ENCODE data around the gene CROCC2. TPM values are rescaled to one million over a fixed set of nuclear protein-coding genes. Genes with fewer than 3 reads are reported as not detected.

The CROCC2 gene
- total RNA-seq, 1 donor from 2014 or later: 0.30 TPM

DNA sequence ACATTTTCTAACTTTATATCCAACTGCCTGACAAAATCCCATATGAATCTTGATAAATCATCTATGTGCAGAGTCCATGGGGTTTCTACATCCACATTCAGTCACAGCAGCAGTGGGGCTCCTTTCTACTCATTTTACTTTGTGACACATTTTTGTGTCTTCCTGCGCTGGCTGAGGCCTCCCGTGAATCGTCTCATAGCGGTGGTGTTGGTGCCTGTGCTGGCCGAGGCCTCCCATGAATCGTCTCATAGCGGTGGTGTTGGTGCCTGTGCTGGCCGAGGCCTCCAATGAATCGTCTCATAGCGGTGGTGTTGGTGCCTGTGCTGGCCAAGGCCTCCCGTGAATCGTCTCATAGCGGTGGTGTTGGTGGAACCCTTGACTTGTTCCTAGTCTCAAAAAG, 109.3 kb downstream of the CROCC2 start:
- no peak for DNase-seq

DNA sequence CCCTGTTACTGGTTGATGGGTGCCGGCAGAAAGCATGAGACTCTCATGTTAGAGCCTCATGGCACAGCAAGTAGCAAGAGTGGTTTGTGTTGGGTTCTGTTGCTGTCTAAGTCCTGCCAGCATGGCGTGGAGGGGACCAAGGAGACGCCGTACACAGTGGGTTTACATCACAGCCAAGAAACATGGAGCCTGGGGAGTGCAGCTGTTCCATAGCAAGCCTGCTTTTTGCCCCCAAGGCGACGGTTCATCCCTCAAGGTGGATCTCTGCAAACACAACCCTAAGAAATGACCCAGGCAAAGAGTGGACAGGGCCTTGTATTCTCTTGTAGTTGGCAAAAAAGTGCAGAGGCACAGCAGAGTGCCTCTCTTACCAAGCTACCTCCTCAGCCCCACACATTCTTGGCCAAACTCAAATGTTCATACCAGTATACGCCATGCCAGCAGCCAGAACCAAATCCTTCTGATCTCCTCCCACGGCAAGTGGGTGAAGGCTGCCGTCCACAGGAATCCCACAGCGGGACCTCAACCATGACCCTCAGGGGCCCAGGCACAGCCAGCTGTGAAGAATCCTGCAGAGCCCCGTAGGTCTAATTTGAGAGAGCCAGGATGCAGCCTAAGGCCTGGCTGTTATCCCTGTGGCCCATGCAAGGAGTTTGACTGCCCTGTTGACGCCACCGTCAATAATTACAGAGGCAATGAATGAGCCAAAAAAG, 111.2 kb downstream of the CROCC2 start:
- DNase-seq: no peak

DNA sequence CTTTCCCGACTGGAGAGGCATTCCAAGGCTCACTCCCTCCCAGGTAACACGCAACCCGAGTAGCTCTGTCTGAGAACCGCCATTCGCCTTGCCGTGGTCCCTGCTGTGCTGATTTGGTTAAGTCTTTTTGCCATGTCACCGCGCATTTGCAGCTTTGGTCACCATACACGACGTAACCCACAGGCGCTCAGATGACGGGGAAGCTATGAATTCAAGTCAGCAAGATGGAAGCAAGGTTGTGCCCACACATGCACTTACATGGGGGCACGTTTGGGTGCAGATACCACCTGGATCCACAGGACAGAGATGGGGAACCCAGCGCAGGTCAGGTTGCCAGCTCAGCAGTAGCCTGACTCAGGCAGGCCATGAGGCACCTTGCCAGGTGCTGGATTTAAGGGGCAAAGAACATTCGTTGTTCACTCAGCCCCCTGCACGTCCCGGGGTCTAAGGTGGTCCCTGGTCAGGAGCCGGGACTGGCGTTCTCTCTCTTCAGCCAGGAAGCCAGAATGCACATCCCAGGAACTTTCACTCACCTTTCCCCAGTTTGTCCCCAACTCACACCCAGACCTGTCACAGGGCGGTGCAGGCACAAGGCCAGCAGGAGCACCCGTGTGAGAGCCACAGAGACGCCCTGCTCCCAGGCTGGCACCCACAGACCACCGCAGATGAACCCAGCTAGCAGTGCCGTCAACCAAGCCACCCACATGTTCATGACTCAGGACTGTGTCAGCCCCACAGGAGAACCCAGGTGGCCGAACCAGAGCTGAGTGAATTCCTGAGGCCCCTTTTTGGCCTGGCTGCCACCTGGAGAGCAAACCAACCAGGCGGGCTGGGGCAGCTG, 112.1 kb downstream of the CROCC2 start:
- no peak for DNase-seq

DNA sequence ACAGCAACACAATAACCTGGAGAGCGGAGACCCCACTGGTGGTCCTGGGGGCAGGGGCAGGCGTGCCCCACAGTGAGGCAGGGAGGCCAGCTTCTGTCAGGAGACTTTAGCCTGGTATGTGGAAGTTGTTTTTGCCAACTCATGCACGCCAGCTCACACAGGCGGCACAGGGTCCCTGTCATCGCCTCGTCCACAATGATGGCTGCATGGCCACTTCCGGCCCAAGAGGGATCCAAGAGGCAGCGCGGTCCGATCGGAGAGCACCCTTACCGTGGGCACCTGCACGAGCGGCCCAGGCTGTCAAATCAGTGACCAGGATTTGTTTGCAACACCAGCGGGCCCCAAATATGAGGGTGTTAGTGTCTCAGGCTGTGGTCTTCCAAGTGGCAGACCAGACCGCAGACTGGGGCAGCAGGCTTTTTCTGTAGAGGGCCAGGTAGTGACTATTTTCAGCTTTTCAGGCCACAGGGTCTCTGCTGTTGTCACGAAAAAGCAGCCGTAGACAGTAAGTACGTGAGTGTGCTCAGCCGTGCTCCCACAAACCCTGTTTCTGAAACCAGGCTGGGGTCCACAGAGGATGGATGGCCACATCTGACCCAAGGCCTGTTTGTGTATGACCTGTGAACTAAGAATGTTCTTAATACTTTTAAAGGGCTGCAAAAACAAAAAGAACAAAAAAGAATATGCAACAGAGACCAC, 113.5 kb downstream of the CROCC2 start:
- no peak for DNase-seq

DNA sequence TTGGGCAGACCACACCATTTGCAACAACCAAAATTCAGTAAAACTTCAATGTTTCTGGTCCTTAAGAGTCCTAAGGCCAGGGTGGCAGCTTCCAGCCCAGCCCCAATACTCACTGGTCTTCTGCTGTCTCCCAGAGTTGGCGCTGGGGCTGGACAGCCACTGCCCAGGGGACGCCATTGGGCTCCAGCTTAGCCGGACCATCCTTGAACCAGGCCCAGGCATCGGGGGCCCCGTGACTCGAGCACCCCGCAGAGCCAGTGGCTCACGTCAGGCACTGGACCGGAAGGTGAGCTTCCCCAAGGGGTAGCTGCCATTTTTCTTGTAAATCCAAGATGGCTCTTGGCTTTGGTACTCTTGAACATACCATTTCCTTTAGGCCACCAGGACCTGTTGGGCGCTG, 114.1 kb downstream of the CROCC2 start:
- DNase-seq: no peak

DNA sequence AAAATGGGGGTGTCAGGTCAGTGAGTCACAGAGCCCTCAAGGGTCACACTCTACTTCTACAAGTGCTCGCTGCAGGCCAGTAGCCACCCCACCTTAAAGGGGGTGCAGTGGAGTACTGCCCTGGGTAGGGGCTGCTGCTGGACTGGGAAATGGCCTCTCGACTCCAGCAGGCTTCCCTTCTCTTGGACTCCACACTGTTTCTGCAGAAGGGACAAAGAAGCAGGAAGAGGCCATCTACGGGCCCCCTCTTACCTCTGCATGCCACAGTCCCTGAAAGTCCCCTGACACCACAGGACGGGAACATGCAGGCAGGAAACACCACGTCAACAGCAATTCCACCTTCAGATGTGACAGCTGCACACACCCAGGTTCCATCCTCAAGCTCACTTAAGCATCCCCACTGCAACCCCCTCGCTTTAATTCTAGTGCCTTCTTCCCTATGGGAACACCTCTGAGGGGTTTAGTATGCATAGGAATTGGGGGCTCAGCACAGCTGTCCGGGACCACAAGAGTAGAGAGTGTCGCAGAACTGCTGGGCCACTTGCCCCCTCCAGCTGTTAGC, 114.6 kb downstream of the CROCC2 start:
- no peak for DNase-seq

DNA sequence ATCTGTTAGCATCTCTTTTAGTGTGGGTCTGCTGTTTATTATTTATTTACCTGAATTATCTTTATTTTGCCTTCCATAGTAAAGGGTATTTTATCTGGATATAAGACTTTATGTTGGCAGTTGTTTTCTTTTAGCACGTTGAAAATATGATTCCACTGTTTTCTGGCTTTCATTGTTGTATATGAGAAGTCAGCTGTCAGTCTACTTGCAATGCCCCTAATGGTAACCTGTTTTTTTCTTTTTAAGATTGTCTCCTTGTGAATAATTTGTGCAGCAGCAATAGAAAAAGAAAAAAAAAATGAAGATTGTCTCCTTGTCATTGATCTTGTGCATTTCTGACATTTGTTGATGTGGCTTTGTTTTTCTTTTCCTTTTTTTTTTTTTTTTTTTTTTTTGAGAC, 119.5 kb downstream of the CROCC2 start:
- no peak for DNase-seq

DNA sequence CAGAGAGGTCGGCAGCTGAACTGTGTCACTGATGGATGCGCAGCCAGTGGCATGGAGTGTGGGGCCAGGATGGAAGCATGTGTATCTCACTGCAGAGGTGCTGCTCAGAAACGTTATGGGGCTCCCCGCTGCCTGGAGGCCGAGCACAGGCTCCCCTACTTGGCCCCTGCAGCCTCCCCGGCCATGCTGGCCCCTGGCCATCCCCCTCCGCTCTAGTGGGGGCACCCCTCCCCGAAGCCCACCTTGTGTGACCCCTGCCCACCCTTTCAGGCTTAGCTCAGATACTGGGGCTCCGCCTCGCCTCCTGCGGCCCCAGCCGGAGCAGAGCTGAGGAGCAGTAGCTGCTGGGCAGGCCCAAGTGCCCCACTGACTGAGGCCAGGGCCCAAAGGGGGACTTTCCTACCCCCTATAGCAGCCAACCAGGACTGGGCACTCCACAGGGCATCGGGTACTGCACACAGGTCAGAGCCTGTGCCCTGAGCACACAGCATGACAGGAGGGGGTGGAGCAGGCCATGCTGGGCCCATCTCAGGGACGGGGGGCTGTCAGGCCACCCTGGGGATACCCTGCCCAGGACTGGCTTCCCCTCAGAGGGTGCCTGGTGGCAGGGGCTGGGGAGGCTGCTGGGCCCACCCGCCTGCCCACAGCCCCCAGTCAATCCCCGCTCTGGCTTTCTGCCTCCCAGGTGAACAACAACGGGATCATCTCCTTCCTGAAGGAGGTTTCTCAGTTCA, 123.6 kb downstream of the CROCC2 start:
- DNase-seq: no peak

DNA sequence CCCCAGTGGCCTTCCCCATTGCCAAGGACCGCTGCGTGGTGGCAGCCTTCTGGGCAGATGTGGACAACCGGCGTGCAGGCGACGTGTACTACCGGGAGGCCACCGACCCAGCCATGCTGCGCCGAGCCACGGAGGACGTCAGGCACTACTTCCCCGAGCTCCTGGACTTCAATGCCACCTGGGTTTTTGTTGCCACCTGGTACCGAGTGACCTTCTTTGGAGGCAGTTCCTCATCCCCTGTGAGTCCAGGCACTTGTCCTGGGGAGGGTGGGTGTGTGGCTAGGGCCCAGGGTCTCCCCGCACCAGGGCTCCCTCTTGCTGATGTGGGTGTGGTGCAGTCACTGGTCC, 124.2 kb downstream of the CROCC2 start:
- DNase-seq: no peak

DNA sequence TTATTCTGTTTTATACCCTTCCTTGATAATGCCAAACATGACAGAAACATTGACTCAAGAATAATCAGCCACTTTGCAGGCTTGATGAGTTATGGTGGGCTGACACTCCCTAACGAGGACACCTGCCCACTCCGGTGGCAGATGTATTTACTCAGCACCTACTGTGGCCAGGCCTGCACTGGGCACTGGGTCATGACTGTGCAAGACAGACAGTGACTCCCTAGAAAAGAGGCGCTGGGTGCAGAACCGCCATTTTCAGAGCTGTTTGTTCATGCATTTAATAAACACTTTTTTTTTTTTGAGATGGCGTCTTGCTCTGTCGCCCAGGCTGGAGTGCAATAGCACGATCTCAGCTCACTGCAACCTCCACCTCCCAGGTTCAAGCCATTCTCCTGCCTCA, 124.7 kb downstream of the CROCC2 start:
- DNase-seq: no peak

DNA sequence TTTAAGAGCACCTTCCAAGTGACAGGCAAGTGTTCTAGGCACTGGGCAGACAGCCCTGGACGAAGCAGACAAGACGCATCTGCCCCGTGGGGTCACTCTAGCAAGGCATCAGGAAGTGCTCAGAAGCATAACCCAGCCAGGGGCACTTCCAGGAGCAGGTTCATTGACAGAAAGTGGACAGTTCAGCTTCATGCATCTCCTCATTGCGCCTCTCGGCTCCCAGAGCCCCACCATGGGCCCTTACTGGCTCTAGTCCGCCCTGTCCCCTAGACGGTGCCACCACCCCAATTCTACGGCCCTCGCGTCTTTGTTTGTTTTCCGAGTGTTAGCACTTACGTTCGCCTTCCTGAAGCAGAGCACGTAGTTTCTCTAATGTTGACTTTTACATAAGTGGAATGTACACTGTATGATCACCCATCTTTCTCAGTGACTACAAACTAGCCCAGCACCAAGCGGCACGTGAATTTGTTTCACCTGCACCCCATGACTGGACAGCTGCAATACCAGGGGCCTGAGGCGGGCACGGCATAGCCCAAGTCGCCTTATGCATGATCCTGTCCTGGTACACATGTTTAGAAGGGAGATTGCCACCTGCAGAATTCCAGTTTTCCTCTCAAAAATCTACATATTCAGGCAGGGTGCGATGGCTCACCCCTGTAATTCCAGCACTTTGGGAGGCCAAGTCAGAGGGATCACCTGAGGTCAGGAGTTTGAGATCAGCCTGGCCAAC, 125.5 kb downstream of the CROCC2 start:
- no peak for DNase-seq

DNA sequence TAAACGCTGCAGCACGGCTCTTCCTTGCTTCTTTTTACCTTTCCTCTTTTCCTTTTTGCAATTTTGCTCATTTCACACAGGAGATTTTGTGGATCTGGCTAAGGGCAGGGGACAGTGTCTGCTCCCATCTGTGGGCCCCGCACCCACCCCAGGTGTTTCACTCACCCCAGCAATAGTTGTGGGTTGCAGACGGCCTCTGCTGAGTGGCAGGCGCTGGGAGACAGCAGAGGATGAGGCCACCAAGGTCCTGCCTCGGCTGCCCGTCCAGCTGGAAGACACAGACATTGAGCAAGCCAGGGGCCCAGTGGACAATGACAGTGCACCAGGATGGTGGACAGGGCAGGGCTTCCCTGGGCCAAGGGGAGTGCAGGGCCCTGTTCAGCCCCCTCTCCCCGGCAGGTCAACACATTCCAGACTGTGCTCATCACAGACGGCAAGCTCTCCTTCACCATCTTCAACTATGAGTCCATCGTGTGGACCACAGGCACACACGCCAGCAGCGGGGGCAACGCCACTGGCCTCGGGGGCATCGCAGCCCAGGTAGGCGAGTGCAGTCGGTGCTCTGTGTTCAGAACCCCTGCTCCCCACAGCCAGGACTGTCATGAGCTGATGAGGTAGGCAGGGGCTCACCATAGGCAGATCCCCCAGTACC, 127.3 kb downstream of the CROCC2 start:
- no peak for DNase-seq

DNA sequence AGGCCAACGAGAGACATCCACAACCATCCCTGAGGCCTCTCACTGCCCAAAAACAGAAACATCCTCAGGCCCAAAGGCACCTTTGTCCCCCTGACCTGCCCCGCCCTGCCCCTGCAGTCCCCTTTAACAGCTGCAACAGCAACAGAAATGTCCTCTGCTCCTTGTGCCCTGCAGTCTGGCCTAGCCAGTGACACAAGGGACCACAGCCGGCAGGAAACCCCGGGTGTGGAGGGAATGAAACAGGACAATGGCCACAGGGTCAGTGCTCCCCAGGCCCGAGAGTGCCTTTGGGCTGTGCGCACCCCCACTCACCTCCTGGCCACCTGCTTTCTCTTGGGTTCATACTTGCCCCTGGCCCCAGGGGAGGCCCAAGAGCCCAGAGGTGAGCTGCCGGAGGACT, 127.9 kb downstream of the CROCC2 start:
- no peak for DNase-seq

DNA sequence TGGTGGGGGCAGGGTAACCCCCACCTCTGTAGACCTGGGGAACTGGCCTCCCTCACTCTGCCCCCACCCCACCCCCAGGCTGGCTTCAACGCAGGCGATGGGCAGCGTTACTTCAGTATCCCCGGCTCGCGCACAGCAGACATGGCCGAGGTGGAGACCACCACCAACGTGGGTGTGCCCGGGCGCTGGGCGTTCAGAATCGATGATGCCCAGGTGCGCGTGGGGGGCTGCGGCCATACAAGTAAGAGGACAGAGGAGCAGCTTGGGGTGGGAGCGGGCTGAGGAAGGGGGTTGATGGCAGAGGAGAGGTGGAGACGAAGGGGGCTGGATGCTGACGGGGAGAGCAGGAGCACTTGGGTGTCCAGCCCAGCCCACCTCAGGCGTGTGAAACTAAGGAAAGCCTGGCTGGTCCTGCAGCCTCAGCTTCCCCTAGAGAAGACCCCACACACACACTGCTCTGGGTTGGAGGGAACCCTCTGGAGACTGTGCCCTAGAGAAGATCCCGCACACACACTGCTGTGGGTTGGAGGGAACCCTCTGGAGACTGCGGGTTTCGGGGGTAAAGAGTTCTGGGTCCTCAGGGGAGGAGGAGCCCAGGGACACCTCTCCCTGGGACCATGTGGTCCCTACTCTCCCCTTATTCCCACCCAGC, 128.5 kb downstream of the CROCC2 start:
- no peak for DNase-seq

DNA sequence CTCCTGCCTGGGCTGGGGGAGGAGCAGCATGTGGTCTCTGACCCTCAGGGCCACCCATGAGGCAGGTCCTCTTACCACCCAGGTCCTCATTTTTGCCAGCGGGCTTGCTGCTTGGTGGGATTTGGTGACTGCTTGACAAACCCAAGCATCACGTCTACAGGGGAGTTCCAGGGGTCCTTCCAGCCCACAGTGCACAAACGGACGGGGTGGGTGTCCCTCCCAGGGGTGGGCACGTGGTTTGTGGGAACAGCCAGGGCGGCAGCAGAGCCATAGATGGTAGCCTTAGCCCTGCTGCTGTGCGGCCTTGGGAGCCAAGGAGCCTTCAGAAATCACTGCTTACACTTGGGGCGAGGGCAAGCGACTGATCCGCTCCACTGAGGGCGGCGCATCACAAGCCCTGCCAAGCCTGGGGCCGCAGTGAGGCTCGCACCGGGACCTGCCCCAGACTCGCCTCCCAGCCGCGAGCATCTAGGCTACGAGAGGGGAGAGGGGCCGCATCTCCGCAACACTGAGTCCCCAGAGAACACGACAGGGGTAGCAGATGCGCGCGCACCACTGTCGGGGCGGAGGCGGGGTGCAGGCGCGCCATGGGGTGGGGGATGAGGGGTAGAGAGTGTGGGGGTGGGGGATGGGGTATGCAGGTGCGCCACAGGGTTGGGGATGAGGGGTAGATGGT, 129.1 kb downstream of the CROCC2 start:
- no peak for DNase-seq

DNA sequence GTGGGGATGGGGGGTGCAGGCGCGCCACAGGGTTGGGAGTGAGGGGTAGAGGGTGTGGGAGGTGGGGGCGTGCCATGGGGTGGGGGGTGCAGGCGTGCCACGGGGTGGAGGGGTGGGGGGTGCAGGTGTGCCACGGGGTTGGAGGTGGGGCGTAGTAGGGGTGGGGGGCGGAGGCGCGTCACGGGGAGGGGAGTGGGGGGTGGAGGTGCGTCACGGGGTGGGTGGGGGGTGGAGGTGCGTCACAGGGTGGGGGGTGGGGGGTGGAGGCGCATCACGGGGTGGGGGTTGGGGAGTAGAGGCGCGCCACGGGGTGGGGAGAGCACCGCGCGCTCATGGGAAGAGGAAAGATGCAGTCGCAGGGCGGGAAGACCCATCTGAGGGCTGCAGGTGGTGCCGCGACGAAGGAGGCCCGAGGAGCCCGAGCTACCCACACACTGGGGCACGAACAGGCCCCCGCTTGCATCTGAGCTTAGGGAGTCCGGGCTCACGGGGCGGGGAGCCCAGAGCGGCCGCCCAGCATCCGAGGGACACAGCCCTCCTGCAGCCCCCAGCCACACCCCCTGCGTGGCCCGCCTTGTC, 129.8 kb downstream of the CROCC2 start:
- DNase-seq: no peak

DNA sequence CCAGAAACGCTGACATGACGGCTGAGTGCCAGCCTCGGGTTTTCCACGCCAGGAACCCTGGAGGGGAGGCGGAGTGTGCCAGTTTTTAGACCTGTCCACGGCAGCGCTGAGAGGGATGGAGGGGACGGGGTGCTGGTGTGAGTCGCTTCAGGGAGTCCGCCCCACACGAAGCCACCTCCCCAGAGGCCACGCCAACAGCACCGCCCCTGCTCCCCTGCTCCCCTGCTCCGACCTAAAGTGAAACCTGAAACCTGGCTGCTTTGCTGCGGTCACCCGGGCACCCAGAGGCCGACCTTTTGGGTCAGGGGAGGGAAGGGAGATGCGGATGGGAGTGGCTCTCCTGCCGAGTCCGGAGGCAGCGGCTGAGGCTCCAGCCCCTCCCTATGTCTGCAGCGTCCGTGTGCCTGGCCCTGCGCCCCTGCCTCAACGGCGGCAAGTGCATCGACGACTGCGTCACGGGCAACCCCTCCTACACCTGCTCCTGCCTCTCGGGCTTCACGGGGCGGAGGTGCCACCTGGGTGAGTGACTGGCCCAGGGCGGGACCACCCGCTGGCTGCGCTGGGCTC, 130.3 kb downstream of the CROCC2 start:
- DNase-seq: no peak

DNA sequence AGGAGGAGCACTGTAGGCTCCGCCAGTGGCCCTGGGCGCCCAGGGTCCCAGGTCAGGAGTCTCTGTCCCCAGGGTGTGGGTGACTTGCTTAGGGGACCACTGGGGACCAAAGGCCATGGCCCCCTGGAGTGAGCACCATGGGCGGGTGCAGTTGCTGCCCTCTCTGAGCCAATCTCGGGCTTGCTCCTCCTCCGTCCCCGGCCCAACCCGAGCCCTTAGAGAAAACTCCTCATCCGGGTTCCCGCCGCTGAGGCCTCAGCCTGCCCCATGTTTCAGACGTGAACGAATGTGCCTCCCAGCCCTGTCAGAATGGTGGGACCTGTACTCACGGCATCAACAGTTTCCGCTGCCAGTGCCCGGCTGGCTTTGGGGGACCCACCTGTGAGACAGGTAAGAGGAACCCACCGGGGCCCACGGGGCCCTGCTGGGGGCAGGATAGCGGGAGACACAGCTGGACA, 130.9 kb downstream of the CROCC2 start:
- no peak for DNase-seq

DNA sequence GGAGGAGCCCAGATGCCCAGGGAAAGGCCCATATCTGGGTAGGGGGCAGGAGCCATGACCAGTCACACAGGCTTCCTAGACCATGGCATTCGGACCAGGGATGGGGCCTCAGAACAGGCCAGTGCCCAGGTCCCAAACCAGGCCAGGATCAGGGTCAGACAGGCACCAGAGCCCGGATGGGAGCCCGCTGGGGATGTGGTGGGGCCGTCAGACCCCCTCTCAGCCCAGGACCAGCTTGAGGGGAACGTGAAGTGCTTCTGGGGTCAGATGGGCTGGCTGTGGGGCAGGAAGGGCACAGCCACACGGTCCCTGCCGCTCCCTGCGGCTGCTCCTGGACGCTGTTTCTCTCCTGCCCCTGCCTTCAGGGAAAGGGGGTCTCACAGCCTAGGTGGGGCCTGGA, 131.4 kb downstream of the CROCC2 start:
- no peak for DNase-seq
